Measurements from ENCODE around the gene DOK1.

DOK1 gene

GRCh38 chr2:74603282-74604000 lies 48.9 kb downstream of the DOK1 start:
- DNase-seq = no peak

GRCh38 chr2:74606927-74607326 lies 52.4 kb downstream of the DOK1 start:
- DNase-seq = no peak
